NCI-H524 (cell line): ENCODE data around the gene OXA1L.
"Not testable (repeated sequence)": the region's sequence is repeated elsewhere in the genome, so short reads cannot be mapped to it uniquely, and the experiment has no call there.

Experiments used
- DNase-seq, 2 experiments: peaks; one replicate each; lab custom pipeline; 2025; lab: John Stamatoyannopoulos, UW

Gene OXA1L

GRCh38 chr14:22769369-22769768 lies 2.9 kb downstream of the OXA1L start:
- no peak for DNase-seq

DNA sequence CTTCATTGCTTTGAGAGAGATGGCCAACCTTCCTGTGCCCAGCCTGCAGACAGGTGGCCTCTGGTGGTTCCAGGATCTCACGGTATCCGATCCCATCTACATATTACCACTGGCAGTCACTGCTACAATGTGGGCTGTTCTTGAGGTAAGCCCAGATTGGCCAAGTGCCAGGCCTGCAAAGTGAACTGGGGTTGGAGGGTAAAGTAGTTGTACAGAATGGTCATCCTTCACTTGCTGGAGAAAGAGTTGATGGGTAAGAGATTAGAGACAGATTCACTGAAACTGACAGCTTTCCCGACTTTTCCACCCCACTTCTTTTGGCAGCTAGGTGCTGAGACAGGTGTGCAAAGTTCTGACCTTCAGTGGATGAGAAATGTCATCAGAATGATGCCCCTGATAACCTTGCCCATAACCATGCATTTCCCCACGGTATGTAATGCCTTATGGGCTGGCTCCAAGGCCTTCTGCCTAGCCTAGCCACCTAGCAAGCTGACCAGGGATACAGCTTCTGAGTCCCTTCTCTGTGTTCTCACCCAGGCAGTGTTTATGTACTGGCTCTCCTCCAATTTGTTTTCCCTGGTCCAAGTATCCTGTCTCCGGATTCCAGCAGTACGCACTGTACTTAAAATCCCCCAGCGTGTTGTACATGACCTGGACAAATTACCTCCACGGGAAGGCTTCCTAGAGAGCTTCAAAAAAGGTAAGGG lies 4.1 kb downstream of the OXA1L start:
- DNase-seq, result no peak

DNA sequence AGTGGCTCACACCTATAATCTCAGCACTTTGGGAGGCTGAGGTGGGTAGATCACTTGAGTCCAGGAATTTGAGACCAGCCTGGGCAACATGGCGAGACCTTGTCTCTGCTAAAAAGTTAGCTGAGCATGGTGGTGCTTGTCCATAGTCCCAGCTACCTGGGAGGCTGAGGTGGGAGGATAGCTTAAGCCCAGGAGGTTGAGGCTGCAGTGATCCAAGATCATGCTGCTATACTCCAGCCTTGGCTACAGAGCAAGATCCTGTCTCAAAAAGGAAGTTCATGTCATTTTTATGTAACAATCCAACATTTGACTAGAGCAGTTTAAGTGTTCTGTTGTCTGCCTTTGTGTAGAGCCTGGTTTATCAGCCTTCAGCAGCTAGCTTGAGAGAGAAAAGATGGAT lies 6.2 kb downstream of the OXA1L start:
- no peak for DNase-seq

- no peak for DNase-seq
Observed at GRCh38 chr14:22773162-22774010, 6.9 kb downstream of the OXA1L start.

DNA sequence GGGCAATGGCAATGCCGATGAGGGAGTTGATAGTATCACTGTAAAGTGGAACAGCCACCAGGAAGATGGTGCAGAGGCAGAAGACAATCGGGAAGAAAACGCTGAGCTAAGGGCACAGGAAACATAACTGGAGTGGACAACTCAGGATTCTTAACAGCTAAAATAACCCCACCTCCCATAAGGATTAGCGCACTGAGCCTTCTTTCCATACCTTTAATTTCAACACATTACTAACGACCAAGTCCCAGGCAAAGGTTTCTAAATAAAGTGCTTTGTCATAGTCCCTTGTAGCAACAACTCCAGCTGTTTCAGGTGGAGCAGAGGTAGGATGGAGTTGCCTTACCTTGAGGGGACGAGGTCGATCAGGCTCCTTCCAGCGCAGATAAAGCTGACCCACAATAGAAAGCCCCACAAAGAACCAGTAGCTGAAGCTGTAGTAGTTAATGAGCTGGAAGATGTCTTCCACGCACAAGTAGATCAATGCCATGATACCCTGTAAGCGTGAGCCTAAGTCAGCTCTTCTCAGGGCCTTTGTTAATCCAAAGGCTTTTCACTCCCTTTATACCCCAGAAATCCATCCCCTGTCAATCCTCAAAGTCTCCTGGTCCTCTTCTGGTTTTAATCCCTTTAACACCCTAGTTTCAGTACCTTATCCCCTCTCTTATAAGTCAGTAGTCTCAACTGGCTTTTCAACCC lies 7.7 kb downstream of the OXA1L start:
- no peak for DNase-seq

DNA sequence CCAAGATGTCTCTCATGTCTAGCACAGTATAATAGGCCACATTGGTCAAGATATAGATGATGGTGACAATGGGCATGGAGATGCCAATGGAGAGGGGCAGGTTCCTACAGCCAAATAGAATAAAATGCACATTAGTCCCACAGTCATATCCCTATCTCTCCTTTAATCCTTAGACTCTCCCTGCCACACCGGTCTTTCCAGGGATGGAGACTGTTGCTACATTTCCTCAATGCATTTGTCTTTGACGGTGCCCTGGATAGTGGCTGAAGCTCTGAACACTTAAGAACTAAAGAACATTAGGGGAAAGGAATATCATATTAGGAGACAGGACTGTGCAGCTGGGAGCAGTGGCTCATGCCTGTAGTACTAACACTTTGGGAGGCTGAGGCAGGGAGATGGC lies 9.7 kb downstream of the OXA1L start:
- no peak for DNase-seq

DNA sequence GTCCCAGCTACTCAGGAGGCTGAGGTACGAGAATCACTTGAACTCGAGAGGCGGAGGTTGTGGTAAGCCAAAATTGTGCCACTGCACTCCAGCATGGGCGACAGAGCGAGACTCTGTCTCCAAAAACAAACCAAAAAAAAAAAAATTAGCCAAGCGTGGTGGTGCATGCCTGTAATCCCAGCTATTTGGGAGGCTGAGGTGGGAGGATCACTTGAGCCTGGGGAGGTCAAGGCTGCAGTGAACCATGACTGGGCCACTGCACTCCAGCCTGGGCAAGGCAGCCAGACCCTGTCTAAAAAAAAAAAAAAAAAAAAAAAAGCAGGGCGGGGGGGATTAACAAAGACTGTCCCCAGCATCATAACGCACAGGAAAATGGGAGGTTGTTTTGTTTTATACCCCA lies 10.4 kb downstream of the OXA1L start:
- not testable (repeated sequence) for DNase-seq

DNA sequence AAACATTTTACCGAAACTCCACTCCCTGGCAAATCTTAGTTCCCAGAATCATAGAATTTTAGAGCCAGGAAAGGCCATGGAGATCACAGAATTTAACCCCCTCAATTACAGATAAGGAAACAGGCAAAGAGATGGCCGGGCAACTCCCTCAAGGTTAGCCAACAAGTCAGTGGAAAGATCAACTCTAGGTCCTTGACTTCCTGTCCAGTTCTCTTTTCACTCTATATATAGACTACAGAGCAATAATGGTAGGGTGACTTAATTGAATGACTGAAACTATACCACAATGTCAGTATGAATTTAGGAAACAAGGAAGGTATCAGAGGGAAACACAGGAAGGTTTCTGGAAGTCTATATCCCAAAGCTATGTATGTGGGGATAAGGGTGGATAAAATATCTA lies 11.6 kb downstream of the OXA1L start:
- DNase-seq, result no peak

- DNase-seq, result no peak
Observed at GRCh38 chr14:22780105-22780679, 13.7 kb downstream of the OXA1L start.

- DNase-seq, result no peak
Observed at GRCh38 chr14:22780941-22781300, 14.4 kb downstream of the OXA1L start.

GRCh38 chr14:22781301-22781991 lies 15.0 kb downstream of the OXA1L start:
- no peak for DNase-seq

DNA sequence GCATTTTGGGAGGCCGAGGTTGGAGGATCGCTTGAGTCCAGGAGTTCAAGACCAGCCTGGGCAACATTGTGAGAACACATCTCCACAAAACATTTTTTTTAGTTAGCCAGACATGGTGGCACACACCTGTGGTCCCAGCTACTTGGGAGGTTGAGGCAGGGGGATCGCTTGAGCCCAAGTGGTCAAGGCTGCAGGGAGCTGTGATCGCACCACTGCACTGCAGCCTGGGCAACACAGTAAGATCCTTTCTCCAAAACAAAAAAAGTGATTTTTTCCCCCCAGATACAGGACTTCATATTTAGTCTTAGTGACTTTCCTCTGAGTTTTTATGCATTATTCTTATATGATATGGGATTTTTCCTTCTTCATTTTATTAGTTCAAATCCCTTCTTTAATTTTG lies 20.2 kb downstream of the OXA1L start:
- no peak for DNase-seq

- DNase-seq, result no peak
Observed at GRCh38 chr14:22791301-22791700, 24.8 kb downstream of the OXA1L start.

- DNase-seq, result no peak
Observed at GRCh38 chr14:22792158-22792557, 25.7 kb downstream of the OXA1L start.

DNA sequence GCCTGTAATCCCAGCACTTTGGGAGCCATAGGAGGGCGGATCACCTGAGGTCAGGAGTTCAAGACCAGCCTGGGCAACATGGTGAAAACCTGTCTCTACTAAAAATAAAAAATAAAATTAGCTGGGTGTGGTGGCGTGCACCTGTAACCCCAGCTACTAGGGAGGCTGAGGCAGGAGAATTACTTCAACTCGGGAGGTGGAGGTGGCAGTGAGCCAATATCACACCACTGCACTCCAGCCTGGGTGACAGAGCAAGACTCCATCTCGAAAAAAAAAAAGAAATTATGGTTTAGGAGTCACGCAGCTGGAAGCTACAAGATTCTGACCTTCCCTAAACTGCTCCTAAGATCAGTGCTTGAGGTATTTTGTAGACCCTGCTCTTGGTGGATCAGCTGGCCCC lies 27.1 kb downstream of the OXA1L start:
- not testable (repeated sequence) for DNase-seq

DNA sequence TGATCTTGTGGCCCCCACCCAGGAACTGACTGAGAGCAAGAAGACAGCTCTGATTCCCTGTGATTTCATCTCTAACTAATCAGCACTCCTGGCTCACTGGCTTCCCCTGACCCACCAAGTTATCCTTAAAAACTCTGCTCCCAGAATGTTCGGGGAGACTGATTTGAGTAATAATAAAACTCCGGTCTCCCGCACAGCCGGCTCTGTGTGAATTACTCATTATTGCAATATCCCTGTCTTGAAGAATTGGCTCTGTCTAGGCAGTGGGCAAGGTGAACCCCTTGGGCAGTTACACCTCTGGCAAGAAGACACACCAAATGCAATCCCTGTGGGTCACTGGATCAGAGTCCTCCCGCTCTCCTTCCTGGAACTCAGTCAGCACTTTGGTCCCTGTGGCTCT lies 27.5 kb downstream of the OXA1L start:
- no peak for DNase-seq

DNA sequence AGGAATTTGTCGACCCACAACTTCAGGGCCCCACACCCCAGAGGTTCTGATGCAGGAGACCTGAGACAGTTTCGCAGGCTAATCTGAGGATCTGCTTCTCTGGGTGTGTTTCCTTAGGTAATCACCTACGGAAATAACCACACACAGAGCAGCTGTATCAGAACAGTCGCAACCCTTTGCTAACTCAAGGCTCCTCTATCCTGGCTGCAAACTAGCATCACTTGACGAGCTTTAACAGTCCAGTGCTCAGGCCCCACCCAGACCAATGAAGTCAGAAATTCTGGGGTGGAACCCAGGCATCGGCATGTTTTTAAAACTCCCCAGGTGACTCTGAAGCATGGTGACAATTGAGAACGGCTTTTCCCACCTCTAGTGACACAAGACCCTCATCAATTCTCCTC lies 28.1 kb downstream of the OXA1L start:
- DNase-seq, result no peak

- no peak for DNase-seq
Observed at GRCh38 chr14:22796087-22796707, 29.7 kb downstream of the OXA1L start.

- no peak for DNase-seq
Observed at GRCh38 chr14:22797017-22797917, 30.8 kb downstream of the OXA1L start.

GRCh38 chr14:22798528-22798927 lies 32.0 kb downstream of the OXA1L start:
- DNase-seq, result no peak
